ENCODE data around the gene CCKAR. TPM values are rescaled to one million over a fixed set of nuclear protein-coding genes. Genes with fewer than 3 reads are reported as not detected.
A peak's percentile ranks its signal among the peaks of the same experiment; 100 is the strongest.

The CCKAR gene
- total and polyA plus RNA-seq, 9 donors, result 0.13 to 0.24 TPM; not detected in 7

DNA sequence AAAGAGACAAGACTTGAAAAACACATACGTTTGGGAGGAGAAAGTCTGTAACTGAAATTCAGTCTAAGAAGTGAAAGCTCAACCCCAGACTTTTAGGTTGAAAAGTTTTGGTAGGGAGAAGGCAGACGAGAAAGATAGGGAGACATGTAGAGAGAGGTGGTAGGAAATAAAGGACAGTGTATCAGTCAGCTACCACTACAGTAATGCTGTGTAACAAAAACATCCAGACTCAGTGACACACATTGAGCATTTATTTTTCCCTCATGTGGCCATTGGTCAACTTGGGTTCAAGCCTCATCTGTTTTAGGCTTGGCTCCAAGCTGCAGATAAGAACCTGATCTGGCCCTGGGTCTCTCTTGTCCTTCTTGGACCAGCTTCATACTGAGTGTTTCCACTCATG lies 26.9 kb downstream of the CCKAR start:
- intact Hi-C loops (cut with DNase I), result loop anchor here in 1 of 4 donors (10.0 kb wide), 1 partner anchor 551 kb away; no protein-coding TSS in a partner anchor
- no peak for DNase-seq
- Histone ChIP-seq H3K4me1 (ENCODE audit: insufficient read depth) (no peaks in the 10 kb centered on the region), H3K4me3 (no peak overlapping the region), H3K36me3 (no peaks in the 10 kb centered on the region), H3K27me3 (no peaks in the 10 kb centered on the region), H3K9me3 (no peaks in the 10 kb centered on the region), H3K27ac (no peak overlapping the region)
- 89 to 95% (median 90%) methylated on average over 2 of the region's 2 CpGs for WGBS, 3 donors
- TF ChIP-seq POLR2A (IDR thresholded peaks at IDR 0.05), result no peak
- TF ChIP-seq, protein P1, sequence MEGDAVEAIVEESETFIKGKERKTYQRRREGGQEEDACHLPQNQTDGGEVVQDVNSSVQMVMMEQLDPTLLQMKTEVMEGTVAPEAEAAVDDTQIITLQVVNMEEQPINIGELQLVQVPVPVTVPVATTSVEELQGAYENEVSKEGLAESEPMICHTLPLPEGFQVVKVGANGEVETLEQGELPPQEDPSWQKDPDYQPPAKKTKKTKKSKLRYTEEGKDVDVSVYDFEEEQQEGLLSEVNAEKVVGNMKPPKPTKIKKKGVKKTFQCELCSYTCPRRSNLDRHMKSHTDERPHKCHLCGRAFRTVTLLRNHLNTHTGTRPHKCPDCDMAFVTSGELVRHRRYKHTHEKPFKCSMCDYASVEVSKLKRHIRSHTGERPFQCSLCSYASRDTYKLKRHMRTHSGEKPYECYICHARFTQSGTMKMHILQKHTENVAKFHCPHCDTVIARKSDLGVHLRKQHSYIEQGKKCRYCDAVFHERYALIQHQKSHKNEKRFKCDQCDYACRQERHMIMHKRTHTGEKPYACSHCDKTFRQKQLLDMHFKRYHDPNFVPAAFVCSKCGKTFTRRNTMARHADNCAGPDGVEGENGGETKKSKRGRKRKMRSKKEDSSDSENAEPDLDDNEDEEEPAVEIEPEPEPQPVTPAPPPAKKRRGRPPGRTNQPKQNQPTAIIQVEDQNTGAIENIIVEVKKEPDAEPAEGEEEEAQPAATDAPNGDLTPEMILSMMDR (IDR thresholded peaks at IDR 0.05), result no peak
- no peak for TF ChIP-seq EP300 (IDR thresholded peaks at IDR 0.05)

DNA sequence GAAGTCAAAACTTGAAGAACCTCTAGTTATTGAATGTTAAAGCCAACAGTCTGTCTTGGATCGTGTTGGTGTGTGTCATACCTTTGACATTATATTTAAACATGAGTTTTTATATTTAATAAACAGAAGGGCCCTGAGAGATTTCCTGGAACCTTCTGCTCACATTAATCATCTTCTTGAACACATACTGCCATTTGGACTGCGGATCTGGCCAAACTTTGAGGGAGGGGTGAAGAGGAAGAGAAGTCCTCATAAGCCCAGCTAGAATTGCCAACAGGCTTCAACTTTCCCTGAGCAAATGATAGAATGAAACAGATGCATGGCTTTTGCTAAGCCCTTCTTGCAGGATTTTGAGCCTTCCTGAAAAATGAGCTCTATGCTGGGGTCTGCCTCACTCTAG lies 27.4 kb downstream of the CCKAR start:
- Histone ChIP-seq H3K27ac (no peak overlapping the region), H3K36me3 (no peaks in the 10 kb centered on the region), H3K4me3 (no peak overlapping the region), H3K9me3 (no peaks in the 10 kb centered on the region), H3K27me3 (no peaks in the 10 kb centered on the region), H3K4me1 (ENCODE audit: insufficient read depth) (no peaks in the 10 kb centered on the region)
- 27 to 29% (median 29%) methylated on average over 2 of the region's 2 CpGs for WGBS, 3 donors
- TF ChIP-seq EP300 (IDR thresholded peaks at IDR 0.05) (no peak), POLR2A (IDR thresholded peaks at IDR 0.05) (no peak)
- TF ChIP-seq, protein P1 (IDR thresholded peaks at IDR 0.05), result no peak
- intact Hi-C loops (cut with DNase I), result loop anchor here in 1 of 4 donors (10.0 kb wide), 1 partner anchor 552 kb away; no protein-coding TSS in a partner anchor
- DNase-seq, result no peak

DNA sequence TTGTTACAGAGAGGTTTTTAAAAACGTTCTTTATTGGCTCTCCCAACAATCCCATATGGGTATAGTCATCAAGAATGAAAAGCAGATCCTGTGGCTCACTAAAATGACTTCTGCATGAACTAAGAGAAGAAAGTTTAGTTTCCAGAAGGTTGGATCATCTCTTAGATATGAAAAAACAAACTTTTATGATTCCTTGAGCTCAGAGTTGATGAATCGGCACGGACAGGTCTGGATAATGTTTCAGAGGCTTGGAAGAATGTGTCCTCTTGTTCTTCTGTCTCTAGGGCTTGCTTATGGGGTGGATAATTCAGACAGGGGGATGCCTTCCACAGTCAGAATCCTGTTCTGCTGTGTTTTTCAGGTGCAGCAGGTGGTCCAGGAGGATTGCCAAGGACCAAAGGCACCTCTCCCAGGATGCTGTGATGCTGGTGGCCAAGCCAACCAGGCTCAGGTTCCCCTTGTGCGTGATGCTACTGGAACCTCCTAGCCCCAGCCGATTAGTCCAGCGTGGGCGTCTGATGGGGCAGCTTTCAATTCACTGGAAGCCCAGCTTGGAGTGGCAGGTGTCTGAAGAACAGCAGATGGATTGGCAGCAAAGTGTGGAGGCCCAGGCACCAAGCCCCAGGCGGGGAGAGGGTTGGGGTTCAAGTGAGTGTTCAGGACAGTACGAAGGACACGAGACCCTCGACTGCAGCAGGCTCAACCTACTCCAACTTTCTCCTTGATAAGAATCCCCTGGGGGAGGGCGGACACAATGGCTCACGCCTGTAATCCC lies 30.3 kb downstream of the CCKAR start:
- Histone ChIP-seq H3K36me3 (no peaks in the 10 kb centered on the region), H3K27me3 (no peaks in the 10 kb centered on the region), H3K4me1 (ENCODE audit: insufficient read depth) (no peaks in the 10 kb centered on the region), H3K9me3 (no peaks in the 10 kb centered on the region), H3K27ac (no peak overlapping the region), H3K4me3 (no peak overlapping the region)
- no peak for DNase-seq
- WGBS, 3 donors, result 91 to 94% (median 94%) methylated on average over 13 of the region's 13 CpGs
- intact Hi-C loops (cut with DNase I), result loop anchor here in 1 of 4 donors (10.0 kb wide), 1 partner anchor 555 kb away; no protein-coding TSS in a partner anchor
- TF ChIP-seq EP300 (IDR thresholded peaks at IDR 0.05) (no peak), POLR2A (IDR thresholded peaks at IDR 0.05) (no peak)
- TF ChIP-seq, protein P1 (IDR thresholded peaks at IDR 0.05), result no peak

DNA sequence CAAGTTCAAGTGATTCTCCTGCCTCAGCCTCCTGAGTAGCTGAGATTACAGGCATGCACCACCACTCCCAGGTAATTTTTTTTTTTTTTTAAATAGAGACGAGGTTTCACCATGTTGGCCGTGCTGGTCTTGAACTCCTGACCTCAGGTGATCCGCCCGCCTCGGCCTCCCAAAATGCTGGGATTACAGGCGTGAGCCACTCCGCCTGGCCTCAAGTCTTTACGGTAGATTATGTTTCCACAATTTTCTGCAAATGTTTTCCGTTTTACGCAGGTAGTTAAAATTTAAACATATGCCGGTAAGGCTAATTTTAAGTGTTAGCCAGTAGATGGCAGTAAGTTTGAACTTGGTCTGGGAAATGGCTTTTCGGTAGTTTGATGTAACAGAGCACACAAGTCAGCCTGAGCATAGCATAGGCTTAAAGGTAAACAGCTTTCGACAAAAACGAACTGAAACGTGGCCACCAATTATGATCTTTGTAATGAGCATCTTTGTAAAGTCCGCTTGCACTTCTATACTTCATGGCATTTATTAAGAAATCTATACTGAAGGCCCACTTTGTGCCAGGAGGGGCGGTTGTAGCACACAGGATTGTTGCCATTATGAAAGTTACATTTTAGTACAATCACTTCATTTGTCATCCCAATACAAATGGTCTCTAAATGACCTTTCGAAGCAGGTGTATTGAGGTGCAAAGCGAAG lies 31.1 kb downstream of the CCKAR start:
- H3K4me3 ChIP-seq, result no peak overlapping the region
- WGBS, 3 donors, result 36 to 41% (median 38%) methylated on average over 19 of the region's 19 CpGs
- DNase-seq, result no peak
- intact Hi-C loops (cut with DNase I), result no loop called here
- no peaks in the 10 kb centered on the region for H3K36me3 ChIP-seq
- H3K27me3 ChIP-seq, result no peaks in the 10 kb centered on the region
- H3K4me1 ChIP-seq (ENCODE audit: insufficient read depth), result no peaks in the 10 kb centered on the region
- no peak for TF ChIP-seq EP300 (IDR thresholded peaks at IDR 0.05)
- TF ChIP-seq, protein P1 (IDR thresholded peaks at IDR 0.05), result peak in 1 of 3 donors; percentile 40
- no peak overlapping the region for H3K27ac ChIP-seq
- H3K9me3 ChIP-seq, result no peaks in the 10 kb centered on the region

Measured in ovary (tissue), 9 donors.